Stimulated activated naive CD4-positive, alpha-beta T cell (primary cell): ENCODE data around the gene GRK3.
"Not testable (repeated sequence)": the region's sequence is repeated elsewhere in the genome, so short reads cannot be mapped to it uniquely, and the experiment has no call there.

Experiments used
- DNase-seq, 6 experiments: peaks; one replicate each; lab custom pipeline; 2025; lab: John Stamatoyannopoulos, UW

The GRK3 gene

DNA sequence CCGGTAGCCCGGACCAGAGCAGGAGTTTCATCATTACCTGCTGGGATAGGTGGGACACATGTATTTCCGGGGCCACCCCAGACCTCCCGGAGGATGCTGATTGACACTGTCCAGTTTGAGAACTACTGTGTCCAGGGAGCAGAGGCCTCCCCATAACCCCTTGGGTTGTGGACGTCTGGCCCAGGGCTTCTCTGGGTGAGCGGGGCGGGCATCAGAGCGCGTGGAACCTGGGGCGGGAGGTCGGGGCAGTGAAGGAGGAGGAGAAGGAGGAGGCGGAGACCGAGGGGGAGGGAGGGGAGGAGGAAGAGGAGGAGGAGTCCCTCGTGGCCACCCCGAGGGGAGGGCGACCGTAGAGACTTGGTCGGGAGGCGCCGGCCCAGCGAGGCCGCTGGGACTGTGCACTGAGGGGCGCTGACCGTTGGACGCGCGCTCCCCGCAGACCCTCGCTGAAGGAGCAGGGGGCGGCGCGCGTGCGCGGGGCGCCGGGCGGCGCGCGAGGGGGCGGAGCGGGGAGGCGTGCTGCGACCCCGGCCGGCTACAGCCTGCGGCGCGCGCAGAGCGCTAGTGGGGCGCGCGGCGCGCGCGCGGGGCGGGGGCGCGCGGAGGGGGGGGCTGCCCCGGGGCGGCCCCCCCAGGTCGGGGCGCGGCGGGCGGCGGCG is at the start of gene GRK3:
Gene GRK3, plus strand, starts transcription at position 356 of the 659 bp plus-strand sequence. CDS start 366 bp downstream, outside the sequence.
- DNase-seq: peak; percentile 5 to 59 (median 42)

GRCh38 chr22:25518000-25518663 is 46.3 kb upstream of the GRK3 start:
- no peak for DNase-seq

GRCh38 chr22:25525376-25525775 is 39.1 kb upstream of the GRK3 start:
- DNase-seq: no peak

DNA sequence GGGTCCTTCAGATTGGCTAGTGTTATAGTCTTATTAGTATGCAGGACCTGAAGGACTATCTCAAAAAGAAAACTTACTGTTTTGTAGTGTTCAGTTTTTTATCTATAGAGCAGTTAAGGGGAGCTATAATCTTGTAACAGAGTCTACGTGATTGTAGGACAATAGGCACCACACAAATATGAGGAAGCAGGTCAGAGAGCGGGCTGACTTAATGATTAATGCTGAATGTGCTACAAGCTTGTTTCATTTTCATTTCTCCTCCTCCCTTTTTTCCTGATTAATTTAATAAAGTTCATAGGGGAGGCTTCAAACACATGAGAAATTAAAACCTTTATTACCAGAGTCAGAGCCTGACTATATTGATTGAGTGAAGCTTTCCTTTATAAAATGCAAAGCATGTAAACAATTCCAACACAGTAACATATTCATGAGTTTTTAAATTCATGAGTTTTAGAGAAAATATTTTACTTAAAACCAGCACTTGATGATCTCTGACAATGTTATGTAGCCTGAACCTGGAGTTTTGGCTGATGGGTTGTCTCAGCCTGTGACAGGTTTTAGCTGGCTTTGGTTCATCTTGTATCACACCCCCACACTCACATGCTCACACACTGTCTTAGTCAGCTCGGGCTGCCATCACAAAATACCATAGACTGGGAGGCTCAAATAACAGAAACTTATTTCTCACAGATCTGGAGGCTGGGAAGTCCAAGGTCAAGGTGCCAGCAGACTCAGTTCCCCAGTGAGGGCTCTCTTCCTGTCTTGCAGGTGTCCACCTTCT is 38.5 kb upstream of the GRK3 start:
- not testable (repeated sequence) for DNase-seq

DNA sequence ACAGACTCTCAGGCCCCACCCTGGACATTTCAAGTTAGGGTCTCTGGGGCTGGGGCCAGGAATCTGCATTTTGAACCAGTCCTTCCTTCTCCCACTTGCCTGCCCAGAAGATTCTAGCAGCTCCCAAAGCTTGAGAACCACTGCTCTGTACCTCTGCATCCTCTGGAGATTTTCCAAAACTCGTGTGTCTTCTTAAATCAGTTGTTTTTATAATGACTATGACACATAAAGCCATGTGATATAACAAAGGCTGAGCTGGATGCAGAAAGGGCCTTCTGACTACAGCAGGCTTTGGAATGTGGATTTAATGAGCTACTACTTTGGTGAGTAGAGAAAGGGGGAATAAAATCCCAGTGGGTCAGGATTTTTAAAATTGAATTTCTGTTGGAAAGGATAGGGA is 37.5 kb upstream of the GRK3 start:
- DNase-seq: not testable (repeated sequence)

DNA sequence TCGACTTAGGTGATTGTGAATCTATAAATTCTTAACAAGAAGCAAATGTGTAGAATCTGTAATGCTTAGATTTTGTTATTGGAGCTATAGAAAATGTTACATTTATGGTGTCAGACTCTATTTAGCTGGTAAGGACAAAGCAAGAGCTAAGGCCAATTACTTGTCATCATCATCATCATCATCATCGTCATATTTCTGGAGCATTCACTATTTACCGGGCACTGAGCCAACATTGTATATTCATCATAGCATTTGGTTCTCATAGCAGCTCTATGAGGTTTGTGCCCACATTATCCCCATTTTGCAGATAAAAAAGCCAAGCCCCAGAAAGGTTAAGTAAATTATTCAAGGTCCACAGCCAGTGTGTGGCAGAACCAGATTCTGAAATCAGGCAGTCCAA is 36.4 kb upstream of the GRK3 start:
- DNase-seq: not testable (repeated sequence)

DNA sequence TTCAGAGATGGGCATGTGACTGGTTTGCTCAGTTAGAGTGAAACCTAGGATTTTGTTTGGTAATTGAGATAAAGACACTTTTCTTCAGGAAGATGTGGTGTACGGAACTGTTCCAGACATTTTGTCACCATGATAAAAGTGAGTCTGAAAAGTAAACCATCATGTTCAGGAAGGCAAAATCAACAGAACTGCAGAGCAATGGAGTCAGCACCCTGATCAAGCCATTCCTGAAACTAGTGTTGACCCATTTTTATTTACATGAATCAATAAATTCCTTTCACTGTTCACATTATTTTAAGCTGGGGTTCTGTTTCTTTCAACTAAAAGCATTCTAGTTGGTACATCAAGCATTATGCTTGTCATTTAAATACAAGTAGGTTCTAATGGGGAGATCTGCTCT is 35.4 kb upstream of the GRK3 start:
- not testable (repeated sequence) for DNase-seq

- DNase-seq: not testable (repeated sequence)
These were observed 34.8 kb upstream of the GRK3 start for GRCh38 chr22:25529541-25530137.

DNA sequence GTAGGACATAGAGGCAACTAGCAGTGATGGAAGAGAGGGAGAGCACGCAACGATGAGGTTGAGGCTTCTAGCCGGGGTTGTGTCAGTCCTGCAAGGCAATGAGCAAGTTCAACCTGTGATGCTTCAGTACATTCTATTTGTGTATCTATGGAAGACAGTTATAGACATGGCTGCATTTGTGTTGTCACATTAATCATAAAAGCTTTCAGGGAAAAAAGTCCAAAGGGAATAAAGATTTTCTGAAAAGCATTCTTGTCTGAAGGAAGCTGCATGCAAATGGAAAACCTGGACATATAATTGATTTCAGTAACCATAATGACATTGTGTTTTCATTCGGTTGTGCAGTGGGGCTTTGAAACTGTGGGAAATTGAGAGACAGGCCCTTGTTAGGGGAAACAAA is 32.8 kb upstream of the GRK3 start:
- not testable (repeated sequence) for DNase-seq

DNA sequence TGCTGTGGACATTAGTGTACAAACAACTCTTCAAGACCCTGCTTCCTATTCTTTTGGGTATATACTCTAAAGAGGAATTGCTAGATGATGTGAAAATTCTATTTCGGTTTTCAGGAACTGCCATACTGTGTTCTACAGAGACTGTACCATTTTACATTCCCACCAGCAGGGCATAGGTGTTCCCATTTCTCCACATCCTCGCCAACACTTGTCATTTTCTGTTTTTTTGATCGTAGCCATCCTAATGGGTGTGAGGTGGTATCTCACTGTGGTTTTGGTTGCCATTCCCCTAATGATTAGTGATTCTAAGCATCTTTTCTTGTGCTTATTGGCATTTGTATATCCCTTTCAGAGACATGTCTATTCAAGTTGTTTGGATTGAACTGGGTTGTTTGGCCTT is 29.8 kb upstream of the GRK3 start:
- DNase-seq: no peak

- no peak for DNase-seq
These were observed 27.9 kb upstream of the GRK3 start for GRCh38 chr22:25536589-25536988.

DNA sequence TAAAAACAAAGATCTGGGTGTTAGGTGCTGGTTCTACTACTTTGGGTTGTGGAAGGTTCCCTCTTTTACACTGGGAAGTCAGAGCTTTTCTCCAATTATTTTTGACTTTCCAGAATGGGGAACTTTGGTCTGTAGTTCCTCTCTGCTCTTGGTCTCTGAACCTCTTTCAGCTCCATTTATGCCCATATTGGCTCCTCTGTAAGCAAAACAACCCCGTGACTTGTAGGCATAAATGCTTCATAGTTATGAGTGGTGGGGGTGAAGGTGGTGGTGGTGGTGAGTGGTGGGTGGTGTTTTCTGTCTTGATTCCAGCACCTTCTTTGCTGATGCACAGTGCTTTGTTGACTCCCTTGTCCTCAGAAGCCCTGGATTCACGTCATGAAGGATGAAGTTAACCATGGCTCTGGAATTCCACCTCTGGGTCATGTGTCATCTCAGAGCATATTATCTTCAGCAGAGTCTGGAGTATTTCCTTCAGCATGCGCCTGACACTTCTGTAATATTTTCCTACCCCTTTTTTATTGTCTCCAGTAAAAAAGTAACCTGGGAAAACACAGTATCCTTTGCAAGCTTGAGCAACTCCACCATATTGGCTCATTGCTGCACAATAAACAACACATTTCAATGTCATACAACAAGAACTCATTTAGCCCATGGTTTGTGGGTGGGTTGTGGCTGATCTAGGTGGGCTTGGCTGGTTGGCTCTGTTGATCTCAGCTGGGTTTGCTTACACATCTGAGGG is 24.1 kb upstream of the GRK3 start:
- DNase-seq: no peak

GRCh38 chr22:25540908-25541660 is 23.4 kb upstream of the GRK3 start:
- no peak for DNase-seq

- no peak for DNase-seq
These were observed 22.3 kb upstream of the GRK3 start for GRCh38 chr22:25542191-25542590.

- DNase-seq: no peak
These were observed 21.6 kb upstream of the GRK3 start for GRCh38 chr22:25542720-25543402.

- DNase-seq: no peak
These were observed 19.3 kb upstream of the GRK3 start for GRCh38 chr22:25545146-25545545.

- no peak for DNase-seq
These were observed 18.8 kb upstream of the GRK3 start for GRCh38 chr22:25545672-25546071.

- DNase-seq: no peak
These were observed 18.2 kb upstream of the GRK3 start for GRCh38 chr22:25546242-25546641.

DNA sequence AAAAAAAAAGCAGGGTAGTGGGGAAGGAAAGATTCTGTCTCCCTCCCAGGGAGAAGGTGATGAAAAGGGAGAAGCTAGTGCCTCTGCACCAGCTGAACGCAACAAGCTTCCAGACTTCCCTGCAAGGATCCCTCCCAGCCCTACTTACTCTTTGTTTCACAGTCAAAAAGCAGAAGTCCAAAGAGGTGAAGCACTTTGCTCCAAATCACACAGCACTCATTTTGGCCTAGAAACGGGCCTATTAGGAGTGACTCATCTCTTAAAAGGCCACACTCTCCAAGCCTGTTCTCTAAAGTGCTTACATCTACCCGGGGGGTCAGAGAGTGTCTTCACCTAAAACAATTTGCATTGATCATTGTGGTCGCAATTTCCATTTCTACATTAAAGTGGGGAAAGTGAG is 17.7 kb upstream of the GRK3 start:
- DNase-seq: no peak

GRCh38 chr22:25548866-25549464 is 15.5 kb upstream of the GRK3 start:
- DNase-seq: no peak
